CD4-positive, alpha-beta T cell treated with Interleukin-4 for 1 hour (primary cell): ENCODE data around the gene HMCN2.

ENCODE experiments used
- DNase-seq, 2 donors: peaks; one replicate each; pipeline ENCODE4 v3.0.0-alpha.2; 2020 to 2022

HMCN2 gene

DNA sequence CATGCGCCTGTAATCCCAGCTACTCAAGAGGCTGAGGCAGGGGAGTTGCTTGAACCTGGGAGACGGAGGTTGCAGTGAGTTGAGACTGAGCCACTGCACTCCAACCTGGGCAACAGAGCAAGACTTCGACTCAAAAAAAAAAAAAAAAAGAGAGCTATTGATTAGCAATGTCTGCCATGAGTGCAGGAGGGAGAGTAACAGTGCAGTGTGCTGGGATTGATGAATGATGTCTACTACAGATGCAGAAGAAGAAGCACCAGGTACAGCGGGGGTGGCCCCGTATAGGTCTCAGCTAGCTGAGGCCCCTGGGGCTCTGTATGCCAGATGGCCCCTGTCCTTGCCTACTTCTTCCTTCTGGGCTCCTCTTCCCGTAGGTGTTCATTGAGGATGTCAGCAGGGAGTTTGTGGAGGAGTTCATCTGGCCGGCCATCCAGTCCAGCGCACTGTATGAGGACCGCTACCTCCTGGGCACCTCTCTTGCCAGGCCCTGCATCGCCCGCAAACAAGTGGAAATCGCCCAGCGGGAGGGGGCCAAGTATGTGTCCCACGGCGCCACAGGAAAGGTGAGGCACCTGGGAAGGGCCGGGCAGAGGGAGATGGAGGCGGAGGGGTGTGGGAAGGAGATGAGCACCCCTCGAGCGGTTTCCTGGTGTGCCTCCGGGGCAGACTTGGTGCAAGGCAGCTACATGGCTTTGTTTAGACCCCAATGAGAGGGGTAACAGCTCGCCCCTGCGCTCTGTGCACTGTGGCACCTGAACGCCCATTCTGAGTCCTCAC is 192.7 kb downstream of the HMCN2 start:
- DNase-seq = no peak

- DNase-seq = no peak
Measured at GRCh38 chr9:130458804-130459067, 193.2 kb downstream of the HMCN2 start.

DNA sequence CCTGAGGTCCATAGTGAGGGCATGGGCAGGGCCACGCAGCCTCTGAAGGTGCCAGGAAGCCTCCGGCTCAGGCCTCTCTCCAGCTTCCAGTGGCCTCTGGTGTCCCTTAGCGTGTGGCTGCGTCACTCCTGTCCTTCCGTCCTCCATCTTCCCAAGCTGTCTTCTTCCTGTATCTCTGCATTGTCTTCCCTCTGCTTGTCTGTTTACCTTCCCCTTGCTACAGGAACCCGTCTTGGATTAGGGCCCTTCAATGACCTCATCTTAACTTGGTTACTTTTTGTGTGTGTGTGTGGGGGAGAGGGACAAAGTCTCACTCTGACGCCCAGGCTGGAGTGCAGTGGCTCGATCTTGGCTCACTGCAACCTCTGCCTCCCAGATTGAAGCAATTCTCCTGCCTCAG is 193.6 kb downstream of the HMCN2 start:
- no peak for DNase-seq

DNA sequence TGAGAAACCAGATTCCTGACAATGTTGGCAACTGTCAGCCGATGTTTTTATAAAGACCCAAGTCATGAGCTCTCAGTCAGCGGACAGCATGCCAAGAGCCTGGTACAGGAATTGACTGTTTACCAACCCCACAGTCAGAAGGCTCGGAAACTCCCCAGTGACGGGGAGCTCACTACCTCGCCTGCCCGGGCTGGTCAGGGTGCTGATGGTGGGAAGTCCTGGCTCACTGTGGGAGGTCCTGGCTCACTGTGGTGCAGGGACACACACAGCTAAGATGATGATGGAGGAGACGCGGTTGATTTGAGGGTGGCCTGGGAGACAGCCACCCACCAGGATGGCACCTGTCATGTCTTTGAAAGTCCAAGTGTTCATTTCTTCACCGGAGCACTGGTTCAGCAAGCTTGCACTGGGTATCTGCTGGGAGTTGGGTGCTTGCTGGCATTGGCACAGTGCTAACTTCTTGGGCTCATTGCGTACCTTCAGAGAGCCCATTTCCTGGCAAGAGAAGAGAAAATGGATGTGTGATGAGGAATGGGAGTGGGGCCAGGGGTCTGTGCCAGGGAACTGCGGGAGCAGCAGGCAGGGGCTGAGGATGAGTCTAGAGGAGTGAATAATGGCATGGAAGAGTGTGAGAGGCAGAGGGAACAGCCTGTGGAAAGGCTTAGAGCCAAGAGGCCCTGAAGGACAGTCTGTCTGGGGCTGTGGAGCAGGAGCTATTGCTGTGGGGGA is 194.5 kb downstream of the HMCN2 start:
- DNase-seq = no peak

DNA sequence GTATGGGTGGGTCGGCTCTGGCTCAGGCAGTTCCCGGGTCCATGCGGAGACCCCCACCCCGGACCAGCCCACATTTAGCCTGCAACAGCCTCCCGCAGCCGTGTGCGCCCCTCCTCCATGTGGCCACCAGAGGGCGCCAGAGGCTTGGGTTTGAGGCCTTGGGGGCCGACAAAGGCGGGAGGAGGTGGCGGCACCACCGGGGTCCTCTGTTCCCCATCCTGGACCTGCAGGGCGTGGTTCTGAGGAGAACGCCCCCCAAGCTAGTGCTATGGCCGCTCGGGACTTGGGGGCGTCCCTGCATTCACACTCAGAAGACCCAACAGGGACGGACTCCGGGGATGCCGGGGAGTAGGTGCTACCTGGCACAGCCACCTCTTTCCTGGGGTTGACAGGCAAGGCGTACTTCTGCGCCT is 195.7 kb downstream of the HMCN2 start:
- DNase-seq = peak; percentile 60 to 61

- DNase-seq = no peak
Measured at GRCh38 chr9:130461731-130462130, 196.2 kb downstream of the HMCN2 start.

DNA sequence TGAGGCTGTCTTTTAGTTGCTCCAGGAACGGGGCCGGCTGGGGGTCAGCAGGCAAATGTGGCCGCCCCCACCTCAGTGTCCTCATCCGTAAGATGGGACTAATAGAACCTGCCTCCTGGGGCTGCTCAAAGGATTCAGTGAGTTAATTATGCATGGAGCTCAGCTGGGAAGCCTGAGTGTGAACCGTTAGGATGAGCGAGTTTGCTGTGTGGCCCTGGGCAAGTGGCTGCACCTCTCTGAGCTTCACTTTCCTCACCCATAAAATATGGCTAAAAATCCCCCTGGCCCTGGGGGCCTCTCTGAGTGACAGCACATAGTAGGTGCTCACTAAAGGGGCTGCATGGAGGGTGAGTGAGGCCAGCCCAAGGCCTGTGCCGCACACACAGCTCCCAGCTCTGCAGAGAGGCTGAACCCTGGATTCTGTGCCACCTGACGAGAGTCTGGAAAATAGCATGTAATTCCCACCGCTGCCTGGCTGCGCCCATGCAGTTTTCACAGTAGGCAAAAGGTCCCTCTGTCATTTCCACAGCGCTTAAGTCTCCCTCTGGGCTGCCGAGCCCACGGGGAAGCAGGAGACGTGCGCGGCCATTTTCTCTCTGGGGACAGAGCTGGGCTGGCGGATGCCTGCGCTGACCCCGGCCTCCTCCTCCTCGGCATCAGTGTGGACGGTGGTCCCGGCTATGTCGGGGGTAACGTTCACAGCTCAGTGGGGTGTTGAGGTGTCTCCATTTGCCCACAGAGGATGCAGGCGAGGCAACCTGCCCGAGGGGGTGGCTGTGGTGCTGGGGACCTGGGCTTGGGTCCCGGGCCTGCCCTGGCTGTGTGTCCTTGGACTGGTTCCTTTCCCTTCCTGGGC is 197.4 kb downstream of the HMCN2 start:
- no peak for DNase-seq

DNA sequence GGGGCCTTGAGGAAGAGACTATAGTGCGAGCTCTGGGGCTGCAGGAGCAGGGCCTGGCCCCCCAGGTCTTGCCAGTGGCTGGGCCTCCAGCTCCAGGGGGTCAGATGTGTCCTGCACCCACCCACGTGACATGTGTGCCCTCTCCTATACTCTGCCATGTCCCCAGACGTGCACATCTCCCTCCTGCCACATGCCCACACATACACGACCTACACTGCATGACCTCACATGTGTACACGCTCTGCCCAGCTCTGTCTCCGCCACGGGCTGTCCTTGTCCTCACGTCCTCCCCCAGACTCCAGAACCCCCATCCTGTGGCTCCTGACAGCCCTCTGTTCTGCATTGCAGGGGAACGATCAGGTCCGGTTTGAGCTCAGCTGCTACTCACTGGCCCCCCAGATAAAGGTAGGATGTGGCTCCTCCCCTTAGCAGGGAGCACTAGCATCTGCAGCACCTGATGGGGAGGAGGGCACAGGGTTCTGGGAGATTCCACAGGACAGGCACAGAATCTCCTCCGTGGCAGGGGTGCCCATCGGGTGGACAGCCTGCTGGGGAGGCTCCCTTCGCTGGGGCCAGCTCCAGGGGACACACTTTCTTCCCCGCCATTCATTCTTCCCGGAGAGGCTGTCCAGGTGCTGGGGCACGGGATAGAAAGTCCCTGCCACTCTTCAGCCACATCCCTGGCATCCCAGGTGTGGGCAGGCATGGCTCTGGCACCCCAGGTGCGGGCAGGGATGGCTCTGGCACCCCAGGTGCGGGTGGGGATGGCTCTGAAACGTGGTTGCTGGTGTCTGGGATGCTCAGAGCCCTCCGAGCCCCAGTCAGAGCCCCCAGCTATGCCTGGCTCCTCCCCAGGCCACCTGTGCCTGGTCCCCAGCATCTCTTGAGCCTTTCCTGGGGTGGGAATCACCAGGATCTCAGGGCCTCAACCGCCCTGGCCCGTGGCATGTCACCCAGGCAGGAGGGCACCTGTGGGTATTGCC is 198.5 kb downstream of the HMCN2 start:
- DNase-seq = no peak

DNA sequence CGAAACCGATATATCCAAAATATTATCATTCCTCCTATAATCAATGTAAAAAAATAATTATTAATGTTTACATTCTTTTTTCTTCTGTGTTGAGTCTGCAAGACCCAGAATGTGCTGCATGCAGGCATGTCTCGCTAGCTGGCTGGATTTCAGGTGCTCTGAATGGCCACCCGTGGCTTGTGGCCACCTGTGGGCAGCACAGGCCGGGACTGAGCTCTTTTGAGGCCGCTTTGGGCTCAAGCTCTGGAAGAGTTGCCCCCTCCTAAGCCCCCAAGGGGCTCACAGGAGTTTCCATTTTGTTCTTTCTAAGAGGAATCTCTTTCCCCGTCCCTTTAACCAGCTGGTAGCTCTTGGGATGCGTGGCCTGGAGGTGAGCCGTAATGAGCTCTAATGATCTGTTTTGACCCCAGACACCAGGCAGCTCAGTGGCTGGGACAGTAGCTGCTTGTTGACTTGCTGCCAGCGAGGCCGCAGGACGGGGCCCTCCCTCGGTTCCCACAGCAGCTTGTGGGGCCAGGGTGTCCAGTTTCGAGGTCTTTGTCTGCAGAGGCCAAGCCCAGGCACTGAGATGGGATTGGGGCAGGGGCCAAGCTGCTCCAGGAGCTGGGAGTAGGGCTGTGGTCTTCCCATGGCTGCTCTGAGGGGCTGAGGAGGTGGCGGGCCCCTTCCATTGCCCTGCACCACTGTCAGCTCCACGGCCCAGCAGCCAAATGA is 200.0 kb downstream of the HMCN2 start:
- no peak for DNase-seq

DNA sequence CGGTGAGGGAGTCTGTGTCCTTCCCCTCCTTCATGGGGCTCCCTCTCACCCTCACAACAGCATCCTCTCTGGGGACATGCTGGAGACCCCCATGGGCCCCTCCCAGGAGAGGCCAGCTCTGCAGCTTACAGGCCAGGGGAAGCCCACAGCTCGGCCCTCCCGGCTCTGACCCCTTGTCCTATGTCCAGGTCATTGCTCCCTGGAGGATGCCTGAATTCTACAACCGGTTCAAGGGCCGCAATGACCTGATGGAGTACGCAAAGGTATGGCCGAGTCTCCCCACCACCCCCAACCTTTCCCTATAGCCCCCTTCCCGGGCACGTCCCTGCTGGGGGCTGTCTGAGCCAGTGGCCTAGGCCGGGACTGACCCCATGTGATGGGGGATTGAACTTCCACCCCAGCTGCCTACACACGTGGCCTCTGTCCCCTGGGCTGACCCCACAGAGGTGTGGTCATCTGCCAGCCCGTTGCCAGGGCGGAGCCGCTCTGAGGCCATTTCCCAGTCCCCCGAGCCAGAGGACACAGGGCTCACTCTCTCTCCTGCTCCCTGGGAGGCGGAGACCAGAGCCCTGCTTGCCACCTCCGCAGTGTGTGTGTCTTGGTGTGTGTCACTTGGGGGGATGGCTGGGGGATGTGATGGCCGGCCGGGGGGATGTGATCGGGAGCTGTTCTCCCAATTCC is 201.1 kb downstream of the HMCN2 start:
- no peak for DNase-seq

- no peak for DNase-seq
Measured at GRCh38 chr9:130467316-130467715, 201.8 kb downstream of the HMCN2 start.

GRCh38 chr9:130468566-130468965 is 203.0 kb downstream of the HMCN2 start:
- DNase-seq = no peak

DNA sequence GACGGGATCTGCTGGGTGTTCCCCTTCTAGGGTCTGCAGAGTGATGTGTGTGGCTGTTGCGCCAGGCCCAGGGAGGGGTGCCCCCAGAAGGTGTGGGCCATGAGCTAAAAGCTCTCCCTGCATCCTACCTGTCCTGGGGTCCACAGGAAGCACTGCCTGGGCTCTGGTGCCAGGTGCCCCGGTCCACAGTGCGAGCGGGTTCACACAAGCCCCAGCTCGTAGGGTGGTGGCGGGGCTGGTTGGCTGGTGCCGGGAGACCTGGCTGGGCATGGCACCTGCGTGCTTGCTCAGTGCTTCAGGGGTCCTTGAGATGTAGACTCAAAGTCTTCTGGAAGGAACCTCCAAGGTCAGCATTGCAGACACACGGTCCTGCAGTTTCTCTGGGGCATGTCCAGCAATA is 204.7 kb downstream of the HMCN2 start:
- DNase-seq = no peak

DNA sequence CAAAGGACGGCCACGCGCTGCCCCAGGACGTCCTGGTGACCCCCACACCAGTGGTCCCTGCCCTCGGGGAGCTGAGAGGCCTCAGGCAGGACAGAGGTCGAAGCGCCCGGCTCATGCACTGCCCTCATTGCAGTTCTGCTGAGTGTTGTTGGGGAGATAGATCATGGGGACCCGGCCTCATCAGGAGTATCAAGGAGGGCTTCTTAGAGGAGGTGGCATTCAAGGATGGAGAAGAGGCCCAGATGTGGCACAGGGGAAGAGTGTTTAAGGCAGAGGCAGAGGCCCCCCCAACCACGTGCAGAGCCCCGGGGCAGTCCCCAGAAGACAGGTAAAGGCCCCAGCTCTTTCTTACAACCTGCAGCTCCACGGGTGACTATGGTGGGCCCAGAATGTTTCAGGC is 205.4 kb downstream of the HMCN2 start:
- DNase-seq = no peak

DNA sequence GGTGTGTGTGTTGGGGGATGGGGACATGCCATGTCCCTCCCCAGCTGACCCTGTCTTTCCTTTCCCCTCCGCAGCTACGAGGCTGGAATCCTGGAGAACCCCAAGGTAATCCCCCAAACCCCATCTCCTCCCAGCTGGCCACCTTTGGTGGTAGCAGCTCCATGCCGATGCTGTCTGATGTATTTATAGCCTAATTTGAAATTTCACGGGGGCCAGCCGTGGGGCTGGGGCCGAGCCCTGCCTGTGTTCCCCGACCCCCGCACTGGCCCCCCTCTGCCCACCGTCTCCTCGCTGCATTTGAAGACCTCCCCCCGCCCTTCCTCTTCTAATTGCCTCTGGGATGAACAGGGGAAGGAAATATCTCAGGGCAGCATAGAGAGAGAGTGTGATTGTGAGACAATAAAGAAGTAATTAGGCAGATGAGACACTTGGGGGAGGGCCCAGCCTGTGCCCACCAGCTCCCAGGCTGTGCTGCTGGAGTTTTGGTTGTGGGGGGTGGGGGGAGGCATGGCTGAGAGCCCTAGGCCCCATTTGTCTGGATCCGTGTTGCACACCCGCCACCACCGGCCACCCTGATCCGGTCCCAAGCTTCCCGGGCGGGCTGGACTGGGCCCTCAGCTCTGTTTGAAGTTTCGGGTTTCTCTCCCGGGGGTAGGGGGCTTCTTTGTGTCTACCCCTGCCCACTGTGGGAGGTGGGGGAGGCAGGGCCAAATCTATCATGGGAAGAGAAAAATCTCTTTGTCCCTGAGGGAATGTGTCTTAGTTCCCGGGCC is 206.0 kb downstream of the HMCN2 start:
- DNase-seq = no peak

DNA sequence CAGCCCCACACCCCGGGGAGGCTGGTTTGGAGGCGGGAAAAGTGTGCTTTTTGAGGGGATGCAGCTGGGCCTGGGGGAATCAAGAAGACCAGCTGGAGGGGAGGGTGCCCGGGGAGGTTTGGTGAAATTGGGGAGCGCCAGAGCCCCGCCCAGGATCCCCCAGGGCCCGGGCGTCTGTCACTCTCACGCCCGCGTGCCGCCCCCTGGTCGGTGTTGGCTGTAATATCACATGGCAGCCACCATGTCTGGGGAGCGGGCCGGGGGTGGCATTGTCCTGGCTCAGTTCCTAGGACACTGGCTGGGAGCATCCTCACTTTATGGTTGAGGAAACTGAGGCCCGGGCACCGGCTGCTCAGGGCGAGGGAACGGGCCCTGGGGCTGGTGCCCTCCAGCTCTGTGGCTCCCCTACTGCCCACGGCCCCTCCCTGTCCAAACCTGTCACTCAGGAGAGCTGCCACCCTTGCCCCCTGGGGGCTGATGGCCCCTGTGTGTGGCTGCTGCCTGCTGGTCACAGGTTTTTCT is 206.7 kb downstream of the HMCN2 start:
- DNase-seq = no peak

GRCh38 chr9:130473009-130473408 is 207.4 kb downstream of the HMCN2 start:
- DNase-seq = no peak

- no peak for DNase-seq
Measured at GRCh38 chr9:130473566-130473965, 208.0 kb downstream of the HMCN2 start.

GRCh38 chr9:130474106-130474505 is 208.5 kb downstream of the HMCN2 start:
- DNase-seq = no peak

- no peak for DNase-seq
Measured at GRCh38 chr9:130476151-130476730, 210.7 kb downstream of the HMCN2 start.
